Smooth muscle cell (in vitro differentiated cells): ENCODE data around the gene IFT74. TPM values are rescaled to one million over a fixed set of nuclear protein-coding genes. Genes with fewer than 3 reads are reported as not detected.

Source experiments
- DNase-seq: peaks from one replicate; lab custom pipeline; 2025; ENCODE audit not compliant: unreplicated experiment; lab: John Stamatoyannopoulos, UW
- H2AFZ ChIP-seq: fragments of 200-600 bp; sonication (generic); 2 replicates; pipeline ENCODE4 v1.6.0; 2016; ENCODE audit warnings: antibody characterized with exemption, low read depth, mild to moderate bottlenecking
- H3F3A ChIP-seq: fragments of 200-600 bp; sonication (generic); 2 replicates; pipeline ENCODE4 v1.6.0; 2017; ENCODE audit warnings: antibody characterized with exemption, low read depth
- H3K27ac ChIP-seq: fragments of 200-600 bp; sonication (generic); 2 replicates; pipeline ENCODE4 v1.5.1; 2016; ENCODE audit warnings: low read depth, mild to moderate bottlenecking
- H3K27me3 ChIP-seq: fragments of 200-600 bp; sonication (generic); 2 replicates; pipeline ENCODE4 v1.6.1; 2016; ENCODE audit warnings: low read depth, mild to moderate bottlenecking
- H3K36me3 ChIP-seq: fragments of 200-600 bp; sonication (generic); 2 replicates; pipeline ENCODE4 v1.5.1; 2016; ENCODE audit warnings: low read depth
- H3K4me1 ChIP-seq: fragments of 200-600 bp; sonication (generic); 2 replicates; pipeline ENCODE4 v1.5.1; 2016; ENCODE audit warnings: low read depth
- H3K4me2 ChIP-seq: fragments of 200-600 bp; sonication (generic); 2 replicates; pipeline ENCODE4 v1.6.0; 2016; ENCODE audit warnings: mild to moderate bottlenecking
- H3K4me3 ChIP-seq: fragments of 200-600 bp; sonication (generic); 2 replicates; pipeline ENCODE4 v1.5.1; 2016; ENCODE audit warnings: mild to moderate bottlenecking
- H3K79me2 ChIP-seq: fragments of 200-600 bp; sonication (generic); 2 replicates; pipeline ENCODE4 v1.6.0; 2016; ENCODE audit warnings: low read depth, mild to moderate bottlenecking
- H3K9ac ChIP-seq: fragments of 200-600 bp; sonication (generic); 2 replicates; pipeline ENCODE4 v1.6.0; 2016; ENCODE audit warnings: low read depth
- H3K9me3 ChIP-seq: fragments of 200-600 bp; sonication (generic); replicated peaks from 2 replicates; pipeline ENCODE4 v1.5.1; 2016; ENCODE audit warnings: low read depth
- H4K20me1 ChIP-seq: fragments of 200-600 bp; sonication (generic); 2 replicates; pipeline ENCODE4 v1.6.0; 2016; ENCODE audit warnings: low read depth
- CTCF ChIP-seq: fragments of 200-600 bp; sonication (generic); IDR thresholded peaks from 2 replicates; pipeline ENCODE4 v1.5.1; 2017; ENCODE audit warnings: borderline replicate concordance, mild to moderate bottlenecking, antibody characterized with exemption; ENCODE audit not compliant: insufficient read depth, poor library complexity, severe bottlenecking
- WGBS: methylation state at CpG from one replicate; pipeline ENCODE4 v1.1.7; 2016; ENCODE audit warnings: low lambda C conversion rate; 5-methylcytosine and 5-hydroxymethylcytosine counted together
- polyA plus RNA-seq: library from polyadenylated mRNA; unstranded; fragments of >200 nt; fragmentation: Nextera tagmentation; extraction: Ambion mirVana; gene quantifications from 2 replicates; pipeline ENCODE4 v1.2.1, GENCODE V29; 2016
- total RNA-seq: library from RNA; depleted of rRNA; stranded (reverse); fragments of >200 nt; gene quantifications from 2 replicates; pipeline ENCODE4 v1.2.3, GENCODE V29; 2014

IFT74 gene
- total and polyA plus RNA-seq, 2 experiments from 2014 or later: 10.9 to 12.5 TPM

- no peaks in the 10 kb centered on the region for H3K27me3 ChIP-seq
- WGBS: 14% methylated on average over 1 of the region's 1 CpG
These were observed 109.1 kb downstream of the IFT74 start for GRCh38 chr9:27065288-27065687.

GRCh38 chr9:27073841-27074728 is 117.9 kb downstream of the IFT74 start:
- Histone ChIP-seq H4K20me1 (no peaks in the 10 kb centered on the region), H3K36me3 (no peaks in the 10 kb centered on the region), H3K9me3 (no peaks in the 10 kb centered on the region), H3K4me1 (no peaks in the 10 kb centered on the region), H3K79me2 (no peaks in the 10 kb centered on the region), H3K27me3 (no peaks in the 10 kb centered on the region), H3K4me2 (no peak overlapping the region), H3K4me3 (no peak overlapping the region), H3K9ac (no peak overlapping the region), H2AFZ (no peak overlapping the region), H3K27ac (no peak overlapping the region), H3F3A (no peaks in the 10 kb centered on the region)
- TF ChIP-seq CTCF: no peak
- WGBS: 64% methylated on average over 4 of the region's 4 CpGs
- DNase-seq: no peak

More at GRCh38 chr9:27065288-27065687, 109.1 kb downstream of the IFT74 start:
- Histone ChIP-seq H3K4me2 (no peak overlapping the region), H3K4me1 (no peaks in the 10 kb centered on the region), H3K27ac (no peak overlapping the region), H3K9me3 (no peaks in the 10 kb centered on the region), H3K9ac (no peak overlapping the region), H3K4me3 (no peak overlapping the region), H3F3A (no peaks in the 10 kb centered on the region), H3K36me3 (no peaks in the 10 kb centered on the region), H2AFZ (no peak overlapping the region), H3K79me2 (no peaks in the 10 kb centered on the region), H4K20me1 (no peaks in the 10 kb centered on the region)
- no peak for DNase-seq
- TF ChIP-seq CTCF: no peak

- H3K9me3 ChIP-seq: no peaks in the 10 kb centered on the region
- H3K4me1 ChIP-seq: no peaks in the 10 kb centered on the region
- TF ChIP-seq CTCF: no peak
- H4K20me1 ChIP-seq: no peaks in the 10 kb centered on the region
- H3K4me2 ChIP-seq: no peak overlapping the region
- 95% methylated on average over 1 of the region's 1 CpG for WGBS
- H3K27me3 ChIP-seq: no peaks in the 10 kb centered on the region
- no peak overlapping the region for H3K27ac ChIP-seq
- H3K4me3 ChIP-seq: no peak overlapping the region
- no peaks in the 10 kb centered on the region for H3K79me2 ChIP-seq
- H3F3A ChIP-seq: no peaks in the 10 kb centered on the region
- no peaks in the 10 kb centered on the region for H3K36me3 ChIP-seq
- H2AFZ ChIP-seq: no peak overlapping the region
- no peak for DNase-seq
- no peak overlapping the region for H3K9ac ChIP-seq
These were observed 122.5 kb downstream of the IFT74 start for GRCh38 chr9:27078685-27079084.
